GM19468 (cell line): ENCODE results near the gene ADH1A.
"Not testable (repeated sequence)": the region's sequence is repeated elsewhere in the genome, so short reads cannot be mapped to it uniquely, and the experiment has no call there.

ENCODE experiments used
- ATAC-seq: cut with Tn5 transposase; IDR thresholded peaks from one replicate; pipeline ENCODE4 v1.9.1; 2021; ENCODE audit warnings: mild to moderate bottlenecking, moderate library complexity, moderate number of reproducible peaks; ENCODE audit not compliant: unreplicated experiment; ENCODE audit errors: extremely low read depth

ADH1A gene

GRCh38 chr4:99290848-99291786 is at the start of gene ADH1A:
ADH1A (minus strand) TSS chr4:99290985; CDS start chr4:99290914, 71 bp downstream.
- ATAC-seq, result no peak

- ATAC-seq, result no peak
Measured at GRCh38 chr4:99339172-99339571, 48.4 kb upstream of the ADH1A start.

DNA sequence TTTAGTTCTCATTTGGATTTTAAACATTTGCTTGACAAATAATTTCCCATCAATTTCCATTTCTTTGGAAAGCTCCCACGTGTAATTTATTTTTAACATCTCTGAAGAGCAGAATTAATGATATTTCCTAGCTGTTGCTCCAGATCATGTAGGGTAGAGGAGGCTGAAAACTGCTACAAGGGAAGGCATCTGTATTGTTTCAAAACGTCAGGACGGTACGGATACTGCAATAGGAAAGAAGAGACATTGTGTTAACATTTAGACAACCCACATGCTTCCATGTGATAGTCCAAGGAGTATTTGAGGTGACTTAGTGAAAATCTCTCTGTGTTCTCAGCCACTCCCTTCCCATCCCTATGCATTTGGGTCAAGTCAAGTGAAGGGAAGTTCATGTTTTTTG is 45.8 kb upstream of the ADH1A start:
- ATAC-seq, result no peak

DNA sequence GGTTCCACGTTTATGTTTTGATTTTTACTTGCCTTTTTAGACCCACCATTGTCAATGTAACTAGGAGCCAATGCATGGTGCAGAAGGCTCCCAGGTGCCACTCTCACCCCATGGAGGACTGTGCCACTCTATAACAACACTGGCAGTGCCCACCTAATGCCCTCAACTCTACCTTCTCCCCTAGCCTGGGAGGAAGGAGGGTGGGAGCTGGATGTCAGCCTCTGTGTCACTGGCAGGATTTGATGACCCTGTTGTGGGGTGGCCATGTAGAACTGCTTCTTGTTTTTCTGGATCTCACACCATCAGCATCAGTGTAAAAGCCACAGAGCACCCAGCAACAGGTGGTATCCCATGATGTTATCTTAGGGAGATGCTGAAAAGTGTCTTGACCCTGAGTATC is 44.1 kb upstream of the ADH1A start:
- no peak for ATAC-seq

DNA sequence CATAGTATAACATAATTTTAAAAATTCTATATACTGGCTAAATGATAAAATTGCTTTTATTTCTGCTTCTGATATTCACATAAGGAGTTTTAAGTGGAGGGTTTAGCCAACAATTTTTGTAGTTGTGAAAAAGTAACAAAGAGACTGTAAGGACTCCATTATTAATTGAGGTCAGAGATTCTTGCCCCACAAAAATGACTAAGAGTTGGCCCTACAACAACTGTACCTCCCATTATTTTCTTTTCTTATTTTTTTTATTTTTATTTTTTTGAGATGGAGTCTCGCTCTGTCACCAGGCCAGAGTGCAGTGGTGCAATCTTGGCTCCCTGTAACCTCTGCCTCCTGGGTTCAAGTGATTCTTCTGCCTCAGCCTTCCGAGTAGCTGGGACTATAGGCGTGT is 39.9 kb upstream of the ADH1A start:
- no peak for ATAC-seq

DNA sequence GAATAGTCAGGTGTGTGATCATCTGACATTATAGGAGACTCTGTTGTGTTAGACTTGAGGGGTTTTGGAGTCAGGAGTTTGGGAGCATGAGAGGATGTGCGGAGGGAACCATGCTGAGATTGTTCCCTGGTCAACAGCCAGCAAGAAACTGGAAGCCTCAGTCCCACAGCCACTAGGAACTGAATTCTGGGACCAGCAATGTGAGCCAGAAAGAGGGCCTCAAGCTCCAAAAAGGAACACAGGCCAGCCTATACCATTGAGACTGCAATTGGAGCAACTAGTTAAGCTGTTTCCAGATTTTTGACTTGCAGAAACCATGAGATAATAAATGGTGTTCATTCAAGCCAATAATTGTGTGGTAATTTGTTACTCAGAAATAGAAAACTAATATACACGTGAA is 39.1 kb upstream of the ADH1A start:
- ATAC-seq, result no peak

- ATAC-seq, result no peak
Measured at GRCh38 chr4:99324979-99325378, 34.2 kb upstream of the ADH1A start.

DNA sequence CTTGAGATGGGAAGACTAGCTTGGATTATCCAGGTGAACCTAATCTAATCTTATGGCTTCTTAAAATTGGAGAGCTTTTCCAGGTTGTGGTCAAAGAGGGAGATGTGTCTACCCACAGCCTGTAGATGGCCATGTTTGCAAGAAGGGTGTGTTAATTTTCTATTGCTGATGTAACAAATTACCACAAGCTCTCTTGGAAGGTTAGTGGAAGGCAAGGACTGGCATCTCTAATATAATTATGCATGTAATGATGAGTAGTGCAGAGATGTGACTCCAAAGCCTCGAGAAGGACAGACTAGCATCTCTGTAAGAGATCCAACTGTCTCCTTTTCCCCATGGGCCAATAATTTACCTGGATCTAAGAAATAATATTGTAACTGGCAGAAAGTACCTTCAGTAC is 33.6 kb upstream of the ADH1A start:
- no peak for ATAC-seq

GRCh38 chr4:99323756-99324155 is 33.0 kb upstream of the ADH1A start:
- no peak for ATAC-seq

DNA sequence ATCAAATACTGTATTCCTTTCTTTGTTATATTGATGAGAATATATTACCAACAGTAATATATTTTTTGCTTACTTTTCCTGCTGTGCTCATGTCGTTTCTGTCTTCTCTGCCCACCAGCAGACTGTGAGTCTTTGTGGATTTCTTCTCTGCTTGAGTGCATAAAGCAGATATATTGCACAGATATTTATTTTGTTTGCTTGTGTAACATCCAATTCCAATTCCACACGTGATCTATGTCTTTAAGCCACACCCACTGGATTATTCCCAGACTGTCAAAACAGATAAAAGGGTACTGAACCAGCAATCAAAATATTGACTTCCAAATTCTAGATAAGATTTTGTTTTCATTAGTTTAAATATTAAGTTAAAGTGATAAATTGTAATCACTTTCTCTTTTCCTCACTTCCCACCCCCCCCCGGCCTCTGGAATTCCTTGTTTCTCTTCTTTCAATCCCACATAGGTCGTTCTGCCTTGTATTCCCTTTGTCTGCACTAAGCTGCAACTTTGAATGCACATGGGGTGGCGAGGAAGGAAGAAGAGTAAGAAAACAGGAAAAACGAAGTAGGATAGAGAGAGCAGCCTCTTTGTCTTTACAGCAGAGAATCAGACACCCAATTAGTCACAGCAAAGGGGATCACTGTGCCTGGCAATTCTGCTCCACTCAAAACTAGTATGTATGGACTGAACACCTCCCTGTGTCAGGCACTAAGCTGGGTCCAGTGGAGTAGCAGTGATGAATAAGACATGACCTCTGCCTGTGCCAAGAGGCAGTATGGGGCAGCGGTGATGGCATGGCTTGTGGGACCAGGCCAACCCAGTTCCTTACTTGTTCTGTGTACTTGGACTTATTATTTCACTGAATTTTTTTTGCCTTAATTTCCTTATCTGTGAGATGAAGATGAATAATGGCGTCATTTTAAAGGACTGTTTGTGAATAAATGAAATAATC is 30.7 kb upstream of the ADH1A start, which contains the start of gene ADH1B:
TSS of gene ADH1B (minus strand) at position 161 of the 951 bp plus-strand sequence. CDS start at position 91, 70 bp downstream.
- no peak for ATAC-seq

GRCh38 chr4:99317811-99318210 is 27.0 kb upstream of the ADH1A start:
- not testable (repeated sequence) for ATAC-seq

DNA sequence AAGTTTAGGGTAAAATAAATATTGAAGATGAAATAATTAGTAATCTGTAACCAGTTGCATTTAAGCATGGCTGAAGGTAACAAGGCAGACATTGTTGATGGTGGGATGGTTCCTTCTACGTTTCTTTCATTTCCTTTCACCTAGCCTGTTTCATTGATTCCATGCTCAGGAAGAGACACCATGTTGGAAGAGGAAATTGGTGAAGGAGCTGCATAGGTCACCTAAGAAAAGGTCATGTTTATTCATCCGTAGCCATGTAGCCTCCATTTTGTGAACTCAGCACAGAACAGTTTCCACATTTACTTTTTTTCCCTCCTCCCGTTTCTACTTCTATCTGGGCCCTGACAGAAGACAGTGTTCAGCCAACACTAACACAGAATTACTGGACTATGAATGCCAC is 26.6 kb upstream of the ADH1A start:
- no peak for ATAC-seq

DNA sequence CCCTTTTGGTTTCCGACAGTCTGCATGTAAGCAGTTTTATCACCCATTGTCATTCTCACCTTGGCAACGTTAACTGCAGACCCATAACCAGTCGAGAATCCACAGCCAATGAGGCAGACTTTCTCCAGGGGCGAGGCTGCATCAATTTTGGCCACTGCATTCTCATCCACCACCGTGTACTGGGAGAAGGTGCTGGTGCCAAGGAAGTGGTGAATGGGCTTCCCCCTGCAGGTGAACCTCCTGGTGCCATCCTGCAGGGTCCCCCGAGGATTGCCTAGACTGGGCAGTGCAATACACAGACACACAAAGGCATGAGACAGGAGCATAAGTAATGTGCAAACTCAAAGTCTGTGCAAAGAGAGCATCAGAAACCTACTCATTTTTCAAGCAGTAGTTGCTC is 25.1 kb upstream of the ADH1A start:
- ATAC-seq, result no peak

- no peak for ATAC-seq
Measured at GRCh38 chr4:99314211-99314610, 23.4 kb upstream of the ADH1A start.

DNA sequence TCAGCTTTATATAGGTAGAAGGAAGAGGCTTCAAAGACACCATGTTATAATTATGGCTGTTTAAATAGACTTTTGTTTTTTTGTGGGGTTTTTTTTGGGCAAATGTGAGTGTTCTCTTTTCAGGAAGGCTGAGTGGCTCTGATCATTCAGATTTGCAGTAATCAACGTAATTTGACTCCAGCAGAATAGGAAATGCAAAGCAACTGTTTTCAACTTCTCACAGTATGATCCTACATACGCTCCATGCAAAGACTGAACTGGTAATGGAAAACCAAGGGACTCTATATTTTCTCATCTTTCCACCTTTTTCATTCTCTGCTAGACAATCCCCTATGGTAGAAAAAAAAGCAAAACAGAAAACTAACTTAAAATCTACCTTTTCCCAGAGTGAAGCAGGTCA is 19.6 kb upstream of the ADH1A start:
- no peak for ATAC-seq

DNA sequence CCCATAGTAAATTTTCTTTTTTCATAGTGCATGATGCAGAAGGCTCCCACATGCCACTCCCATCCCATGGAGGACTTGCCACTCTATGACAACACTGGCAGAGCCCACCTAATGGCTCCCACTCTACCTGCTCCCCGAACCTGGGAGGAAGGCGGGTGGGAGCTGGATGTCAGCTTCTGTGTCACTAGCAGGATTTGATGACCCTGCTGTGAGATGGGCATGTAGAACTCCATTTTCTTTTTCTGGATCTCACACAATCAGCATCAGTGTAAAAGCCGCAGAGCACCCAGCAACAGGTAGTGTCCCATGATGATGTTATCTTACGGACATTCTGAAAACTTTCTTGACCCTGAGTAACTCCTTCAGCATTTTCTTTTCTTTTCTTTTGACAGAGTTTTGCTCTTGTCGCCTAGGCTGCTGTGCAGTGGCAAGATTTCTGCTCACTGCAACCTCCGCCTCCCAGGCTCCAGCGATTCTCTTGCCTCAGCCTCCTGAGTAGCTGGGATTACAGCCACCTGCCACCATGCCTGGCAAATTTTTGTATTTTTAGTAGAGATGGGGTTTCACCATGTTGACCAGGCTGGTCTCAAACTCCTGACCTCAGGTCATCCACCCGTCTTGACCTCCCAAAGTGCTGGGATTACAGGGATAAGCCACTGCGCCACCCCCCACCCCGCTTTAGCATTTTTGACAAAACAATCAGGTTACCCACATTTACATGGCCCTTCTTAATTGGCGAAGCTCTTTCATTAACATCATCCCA is 15.0 kb upstream of the ADH1A start:
- no peak for ATAC-seq

DNA sequence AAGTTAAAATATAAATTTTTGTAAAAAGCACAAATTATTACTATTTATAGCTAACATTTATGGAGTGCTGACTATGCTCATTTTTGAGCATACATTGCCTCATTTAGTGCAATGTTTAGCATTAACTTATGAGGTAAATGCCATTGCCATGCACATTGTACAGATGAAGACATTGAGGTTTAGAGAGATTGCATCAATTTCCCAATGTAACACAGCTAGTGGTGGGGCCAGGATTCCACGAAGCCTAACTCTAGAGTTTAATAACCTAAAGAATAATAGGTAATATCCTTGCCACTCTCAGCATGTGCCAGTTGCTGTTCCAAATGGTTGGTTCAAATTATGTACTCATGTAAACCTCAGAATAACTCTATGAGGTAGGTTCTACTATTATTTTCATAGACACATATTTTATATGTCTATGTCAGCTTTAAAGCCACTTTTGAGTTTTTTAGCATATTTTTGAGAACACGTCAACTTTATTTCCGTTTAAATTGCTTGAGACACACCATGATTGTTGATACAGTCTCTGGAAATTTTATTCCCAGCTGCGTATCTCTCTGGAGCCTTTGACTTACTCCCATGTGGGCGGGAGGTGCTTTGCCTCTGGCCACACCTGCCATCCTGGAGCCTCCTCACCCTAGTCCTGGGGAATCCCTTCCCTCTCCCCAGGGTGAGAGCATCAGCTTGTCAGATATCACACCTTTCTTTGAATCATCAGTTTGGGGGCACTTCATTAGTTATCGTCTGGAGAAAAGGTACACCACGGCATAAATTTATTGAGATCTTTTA is 10.8 kb upstream of the ADH1A start:
- no peak for ATAC-seq

GRCh38 chr4:99300934-99301333 is 10.1 kb upstream of the ADH1A start:
- ATAC-seq, result no peak

DNA sequence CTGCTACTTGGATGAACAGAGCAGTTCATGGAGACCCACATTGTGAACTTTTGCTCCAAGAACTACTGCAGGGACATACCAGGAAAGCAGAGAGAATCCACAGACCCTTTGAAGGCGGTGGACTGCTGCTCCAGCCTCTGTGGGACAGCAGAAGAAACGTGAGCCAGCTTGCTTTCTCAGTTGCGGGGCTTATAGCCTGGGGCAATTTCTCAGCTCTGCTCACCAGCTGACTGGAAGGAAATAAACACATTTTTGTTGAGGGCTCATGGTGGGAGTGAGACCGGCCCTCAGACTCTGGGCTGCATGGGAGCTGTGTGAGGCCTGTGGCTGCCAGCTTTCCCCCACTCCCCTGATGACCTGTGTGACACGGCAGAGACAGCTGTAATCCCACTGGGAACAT is 2.6 kb upstream of the ADH1A start:
- no peak for ATAC-seq
